HTERT RPE-1 (cell line): Measurements from ENCODE around the gene OR8H3.
"Not testable (repeated sequence)": the region's sequence is repeated elsewhere in the genome, so short reads cannot be mapped to it uniquely, and the experiment has no call there.

Experiments used
- in situ Hi-C: fragments of 300-500 bp; cut with MboI; formaldehyde crosslinking; loops from 4 replicates; pipeline ENCODE4 v1.14.3; 2020; ENCODE audit warnings: low sequenced_read_pairs

Gene OR8H3

GRCh38 chr11:56122073-56122472 lies at the start of gene OR8H3:
Gene OR8H3, plus strand, starts transcription at chr11:56122373. Its CDS starts 0 bp downstream, at chr11:56122373.
- in situ Hi-C loops, result no loop called here

GRCh38 chr11:56089697-56090096 lies 32.5 kb upstream of the OR8H3 start:
- in situ Hi-C loops, result no loop called here

GRCh38 chr11:56093008-56093407 lies 29.2 kb upstream of the OR8H3 start, which contains the start of gene OR8I2:
Gene OR8I2, plus strand, starts transcription at chr11:56093308. Its CDS starts 0 bp downstream, at chr11:56093308.
- in situ Hi-C loops, result no loop called here

GRCh38 chr11:56103210-56103737 lies 18.9 kb upstream of the OR8H3 start, which contains the start of gene OR8H2:
Gene OR8H2, plus strand, starts transcription at chr11:56103687. Its CDS starts 1,356 bp downstream, at chr11:56105043.
- in situ Hi-C loops, result no loop called here

GRCh38 chr11:56140151-56140661 lies 18.0 kb downstream of the OR8H3 start, which contains the start of gene OR8J3:
Gene OR8J3, minus strand, starts transcription at chr11:56140201. Its CDS starts 2,483 bp downstream, at chr11:56137718.
- in situ Hi-C loops, result no loop called here

- in situ Hi-C loops, result not testable (repeated sequence)
Measured at GRCh38 chr11:56143681-56144080, 21.5 kb downstream of the OR8H3 start.

GRCh38 chr11:56151376-56151775 lies 29.2 kb downstream of the OR8H3 start:
- in situ Hi-C loops, result no loop called here

- in situ Hi-C loops, result no loop called here
Measured at GRCh38 chr11:56152333-56152732, 30.2 kb downstream of the OR8H3 start.

- in situ Hi-C loops, result no loop called here
Measured at GRCh38 chr11:56160217-56160616, 38.0 kb downstream of the OR8H3 start, which contains the start of gene OR8K5. Gene OR8K5, minus strand, starts transcription at chr11:56160317. Its CDS starts 0 bp downstream, at chr11:56160317.

- in situ Hi-C loops, result no loop called here
Measured at GRCh38 chr11:56163804-56164203, 41.6 kb downstream of the OR8H3 start.

GRCh38 chr11:56172256-56172830 lies 50.2 kb downstream of the OR8H3 start:
- in situ Hi-C loops, result no loop called here
